Uterus (tissue), 4 donors: Measurements from ENCODE around the gene PTRH1. TPM values are rescaled to one million over a fixed set of nuclear protein-coding genes. Genes with fewer than 3 reads are reported as not detected.

ENCODE experiments used
- DNase-seq, 2 donors: peaks; one replicate each; pipeline ENCODE4 v3.0.0-alpha.2; 2019 to 2020
- H3K27ac ChIP-seq, 2 donors: fragments of 200-600 bp; sonication (generic); 1 replicate in 1 of 2; 2 replicates in 1 of 2; pipeline ENCODE4 v1.5.1; 2016 to 2018
- H3K27me3 ChIP-seq, 2 donors: fragments of 200-600 bp; sonication (generic); one replicate each; pipeline ENCODE4 v1.5.1; 2018 to 2019; ENCODE audit warnings: control low read depth in 1 of 2
- H3K36me3 ChIP-seq, 2 donors: fragments of 200-600 bp; sonication (generic); one replicate each; pipeline ENCODE4 v1.5.1; 2019; ENCODE audit warnings: control low read depth in 1 of 2
- H3K4me1 ChIP-seq, 2 donors: fragments of 200-600 bp; sonication (generic); one replicate each; pipeline ENCODE4 v1.5.1; 2018 to 2019; ENCODE audit warnings: control low read depth in 1 of 2
- H3K4me3 ChIP-seq, 2 donors: fragments of 200-600 bp; sonication (generic); 1 replicate in 1 of 2; 2 replicates in 1 of 2; pipeline ENCODE4 v1.5.1; 2018 to 2019; ENCODE audit warnings: mild to moderate bottlenecking in 1 of 2
- H3K9me3 ChIP-seq, 2 donors: fragments of 200-600 bp; sonication (generic); one replicate each; pipeline ENCODE4 v1.5.1; 2019; ENCODE audit warnings: control low read depth in 1 of 2
- CTCF ChIP-seq, 4 experiments: fragments of 200-600 bp in 2 of 4; fragments of 450-650 bp in 2 of 4; sonication (generic) in 2 of 4; IDR thresholded peaks; one replicate each; pipeline ENCODE4 v1.5.1; 2016 to 2019; ENCODE audit warnings: antibody characterized with exemption in 4 of 4, mild to moderate bottlenecking in 2 of 4, moderate library complexity in 1 of 4
- POLR2A ChIP-seq, 2 donors: fragments of 450-650 bp; IDR thresholded peaks; one replicate each; pipeline ENCODE4 v1.6.1; 2016; ENCODE audit warnings: antibody characterized with exemption in 2 of 2, mild to moderate bottlenecking in 1 of 2, moderate library complexity in 1 of 2
- intact Hi-C: fragments of 100-400 bp; cut with DNase I; formaldehyde crosslinking; loops from one replicate; pipeline ENCODE4 v1.15.1; 2023; ENCODE audit warnings: low total_unique reads
- total RNA-seq, 4 donors: library from RNA; depleted of rRNA in 3 of 4; stranded (reverse); fragments of >200 nt in 3 of 4; gene quantifications; one replicate each; pipeline versions ENCODE4 v1.1.0 to v1.2.4, GENCODE V29; 2014 to 2023
- donor health status: DM: yes; HTN: yes; CAD: no.

PTRH1 gene
- total RNA-seq, 4 donors from 2014 or later: 3.8 to 18.4 (median 10.4) TPM

- no peak overlapping the region for H3K27ac ChIP-seq
- TF ChIP-seq POLR2A (IDR thresholded peaks at IDR 0.05) (no peak), CTCF (IDR thresholded peaks at IDR 0.05) (no peak)
- DNase-seq: no peak
- no peaks in the 10 kb centered on the region for H3K36me3 ChIP-seq
- H3K4me1 ChIP-seq: peaks cover 0 to 9% of the 10 kb centered on the region in 2 donors
- H3K4me3 ChIP-seq: no peak overlapping the region
- H3K27me3 ChIP-seq: peaks cover 0 to 8% of the 10 kb centered on the region in 2 donors
- H3K9me3 ChIP-seq: no peaks in the 10 kb centered on the region
- intact Hi-C loops: no loop called here
These were observed 38.9 kb upstream of the PTRH1 start for GRCh38 chr9:127754099-127755060.

- TF ChIP-seq CTCF (IDR thresholded peaks at IDR 0.05) (no peak), POLR2A (IDR thresholded peaks at IDR 0.05) (no peak)
- Histone ChIP-seq H3K9me3 (no peaks in the 10 kb centered on the region), H3K4me3 (no peak overlapping the region), H3K27ac (no peak overlapping the region), H3K27me3 (peaks cover 0 to 8% of the 10 kb centered on the region in 2 donors), H3K4me1 (peaks cover 0 to 9% of the 10 kb centered on the region in 2 donors), H3K36me3 (no peaks in the 10 kb centered on the region)
- intact Hi-C loops: no loop called here
- DNase-seq: no peak
These were observed 38.2 kb upstream of the PTRH1 start for GRCh38 chr9:127753622-127754021.

GRCh38 chr9:127753148-127753547 lies 37.7 kb upstream of the PTRH1 start:
- no peak overlapping the region for H3K4me3 ChIP-seq
- intact Hi-C loops: no loop called here
- no peak for DNase-seq
- no peaks in the 10 kb centered on the region for H3K9me3 ChIP-seq
- H3K4me1 ChIP-seq: peaks cover 0 to 9% of the 10 kb centered on the region in 2 donors
- TF ChIP-seq CTCF (IDR thresholded peaks at IDR 0.05) (no peak), POLR2A (IDR thresholded peaks at IDR 0.05) (no peak)
- H3K27me3 ChIP-seq: peaks cover 0 to 8% of the 10 kb centered on the region in 2 donors
- no peaks in the 10 kb centered on the region for H3K36me3 ChIP-seq
- no peak overlapping the region for H3K27ac ChIP-seq

- intact Hi-C loops: no loop called here
- Histone ChIP-seq H3K4me3 (no peak overlapping the region), H3K4me1 (peaks cover 0 to 9% of the 10 kb centered on the region in 2 donors), H3K27ac (no peak overlapping the region), H3K27me3 (peaks cover 0 to 8% of the 10 kb centered on the region in 2 donors), H3K9me3 (no peaks in the 10 kb centered on the region), H3K36me3 (no peaks in the 10 kb centered on the region)
- no peak for TF ChIP-seq POLR2A (IDR thresholded peaks at IDR 0.05)
- TF ChIP-seq CTCF (IDR thresholded peaks at IDR 0.05): no peak
- DNase-seq: no peak
These were observed 36.0 kb upstream of the PTRH1 start for GRCh38 chr9:127751269-127752054.
